ENCODE results near the gene MRPS15. TPM values are rescaled to one million over a fixed set of nuclear protein-coding genes. Genes with fewer than 3 reads are reported as not detected.
"Not testable (repeated sequence)": the region's sequence is repeated elsewhere in the genome, so short reads cannot be mapped to it uniquely, and the experiment has no call there.

MRPS15 gene
- total and polyA plus RNA-seq, 4 experiments from 2014 or later = 32.5 to 86.0 (median 50.7) TPM

GRCh38 chr1:36493524-36493923 is 29.3 kb upstream of the MRPS15 start:
- intact Hi-C loops (cut with micrococcal nuclease) = no loop called here
- Mint-ChIP-seq H3K4me3 (no peak overlapping the region), H3K27ac (no peak overlapping the region), H3K4me1 (peaks cover 0 to 2% (median 0%) of the 10 kb centered on the region in 4 donors), H3K36me3 (no peaks in the 10 kb centered on the region), H3K27me3 (peaks cover 2 to 9% of the 10 kb centered on the region in 2 donors), H3K9me3 (no peaks in the 10 kb centered on the region)
- Histone ChIP-seq H3K36me3 (ENCODE audit: insufficient read depth, low read length) (no peaks in the 10 kb centered on the region), H3K4me1 (ENCODE audit: insufficient read depth, low read length) (no peaks in the 10 kb centered on the region), H3K27ac (ENCODE audit: low read depth, low read length) (no peak overlapping the region), H3K4me3 (ENCODE audit: low read length in 2 of 2) (no peak overlapping the region), H3K9me3 (ENCODE audit: control insufficient read depth in 1 of 2, low read length in 2 of 2) (no peaks in the 10 kb centered on the region), H3K27me3 (ENCODE audit: insufficient read depth, low read length) (no peaks in the 10 kb centered on the region)
- DNase-seq = no peak
- POLR2A ChIA-PET (ENCODE audit: partially characterized antibody) = no interaction called here
- CTCF ChIA-PET (ENCODE audit: partially characterized antibody) = no interaction called here

- Mint-ChIP-seq H3K36me3 (no peaks in the 10 kb centered on the region), H3K27ac (no peak overlapping the region), H3K4me3 (no peak overlapping the region), H3K4me1 (peaks cover 0 to 2% (median 0%) of the 10 kb centered on the region in 4 donors), H3K9me3 (no peaks in the 10 kb centered on the region), H3K27me3 (peaks cover 2 to 9% of the 10 kb centered on the region in 2 donors)
- intact Hi-C loops (cut with micrococcal nuclease) = no loop called here
- CTCF ChIA-PET (ENCODE audit: partially characterized antibody) = no interaction called here
- no peaks in the 10 kb centered on the region for H3K4me1 ChIP-seq (ENCODE audit: insufficient read depth, low read length)
- H3K36me3 ChIP-seq (ENCODE audit: insufficient read depth, low read length) = no peaks in the 10 kb centered on the region
- POLR2A ChIA-PET (ENCODE audit: partially characterized antibody) = no interaction called here
- no peak overlapping the region for H3K4me3 ChIP-seq (ENCODE audit: low read length in 2 of 2)
- H3K27ac ChIP-seq (ENCODE audit: low read depth, low read length) = no peak overlapping the region
- no peak for DNase-seq
- no peaks in the 10 kb centered on the region for H3K9me3 ChIP-seq (ENCODE audit: control insufficient read depth in 1 of 2, low read length in 2 of 2)
- no peaks in the 10 kb centered on the region for H3K27me3 ChIP-seq (ENCODE audit: insufficient read depth, low read length)
Observed at GRCh38 chr1:36492491-36492890, 28.3 kb upstream of the MRPS15 start.

- intact Hi-C loops (cut with micrococcal nuclease); CTCF ChIA-PET (ENCODE audit: partially characterized antibody); DNase-seq; H3K36me3 ChIP-seq (ENCODE audit: insufficient read depth, low read length); H3K4me3 ChIP-seq (ENCODE audit: low read length in 2 of 2); H3K27me3 Mint-ChIP-seq; H3K27ac Mint-ChIP-seq; H3K36me3 Mint-ChIP-seq; H3K27ac ChIP-seq (ENCODE audit: low read depth, low read length); H3K27me3 ChIP-seq (ENCODE audit: insufficient read depth, low read length); H3K4me1 Mint-ChIP-seq; H3K9me3 Mint-ChIP-seq; POLR2A ChIA-PET (ENCODE audit: partially characterized antibody); H3K9me3 ChIP-seq (ENCODE audit: control insufficient read depth in 1 of 2, low read length in 2 of 2); H3K4me1 ChIP-seq (ENCODE audit: insufficient read depth, low read length); H3K4me3 Mint-ChIP-seq: not testable (repeated sequence)
Observed at GRCh38 chr1:36489258-36490051, 25.3 kb upstream of the MRPS15 start.

- DNase-seq = no peak
- no peak overlapping the region for H3K4me3 Mint-ChIP-seq
- no peaks in the 10 kb centered on the region for H3K36me3 Mint-ChIP-seq
- POLR2A ChIA-PET (ENCODE audit: partially characterized antibody) = no interaction called here
- peaks cover 0 to 4% of the 10 kb centered on the region in 2 donors for H3K27me3 Mint-ChIP-seq
- H3K9me3 ChIP-seq (ENCODE audit: control insufficient read depth in 1 of 2, low read length in 2 of 2) = no peaks in the 10 kb centered on the region
- H3K27me3 ChIP-seq (ENCODE audit: insufficient read depth, low read length) = no peaks in the 10 kb centered on the region
- no peaks in the 10 kb centered on the region for H3K4me1 ChIP-seq (ENCODE audit: insufficient read depth, low read length)
- CTCF ChIA-PET (ENCODE audit: partially characterized antibody) = no interaction called here
- H3K27ac ChIP-seq (ENCODE audit: low read depth, low read length) = no peak overlapping the region
- H3K4me3 ChIP-seq (ENCODE audit: low read length in 2 of 2) = no peak overlapping the region
- H3K36me3 ChIP-seq (ENCODE audit: insufficient read depth, low read length) = no peaks in the 10 kb centered on the region
- peak overlapping the region in 1 of 7 donors; percentile 52 for H3K27ac Mint-ChIP-seq
- no peaks in the 10 kb centered on the region for H3K9me3 Mint-ChIP-seq
- intact Hi-C loops (cut with micrococcal nuclease) = no loop called here
- peaks cover 0 to 2% (median 0%) of the 10 kb centered on the region in 4 donors for H3K4me1 Mint-ChIP-seq
Observed at GRCh38 chr1:36487906-36488305, 23.7 kb upstream of the MRPS15 start.

- H3K4me3 ChIP-seq (ENCODE audit: low read length in 2 of 2); H3K36me3 Mint-ChIP-seq; DNase-seq; H3K9me3 Mint-ChIP-seq; CTCF ChIA-PET (ENCODE audit: partially characterized antibody); H3K27me3 ChIP-seq (ENCODE audit: insufficient read depth, low read length); intact Hi-C loops (cut with micrococcal nuclease); H3K4me1 Mint-ChIP-seq; H3K27me3 Mint-ChIP-seq; H3K9me3 ChIP-seq (ENCODE audit: control insufficient read depth in 1 of 2, low read length in 2 of 2); H3K27ac ChIP-seq (ENCODE audit: low read depth, low read length); H3K36me3 ChIP-seq (ENCODE audit: insufficient read depth, low read length); POLR2A ChIA-PET (ENCODE audit: partially characterized antibody); H3K4me3 Mint-ChIP-seq; H3K4me1 ChIP-seq (ENCODE audit: insufficient read depth, low read length): not testable (repeated sequence)
- peak overlapping the region in 1 of 7 donors; percentile 1 for H3K27ac Mint-ChIP-seq
Observed at GRCh38 chr1:36487336-36487725, 23.1 kb upstream of the MRPS15 start.

GRCh38 chr1:36486439-36487335 is 22.5 kb upstream of the MRPS15 start:
- no peaks in the 10 kb centered on the region for H3K9me3 Mint-ChIP-seq
- H3K4me1 Mint-ChIP-seq = peaks cover 0 to 7% (median 5%) of the 10 kb centered on the region in 4 donors
- intact Hi-C loops (cut with micrococcal nuclease) = no loop called here
- no peak overlapping the region for H3K4me3 Mint-ChIP-seq
- POLR2A ChIA-PET (ENCODE audit: partially characterized antibody) = no interaction called here
- no peaks in the 10 kb centered on the region for H3K4me1 ChIP-seq (ENCODE audit: insufficient read depth, low read length)
- H3K36me3 ChIP-seq (ENCODE audit: insufficient read depth, low read length) = no peaks in the 10 kb centered on the region
- CTCF ChIA-PET (ENCODE audit: partially characterized antibody) = no interaction called here
- no peaks in the 10 kb centered on the region for H3K36me3 Mint-ChIP-seq
- H3K27me3 Mint-ChIP-seq = peaks cover 0 to 3% of the 10 kb centered on the region in 2 donors
- no peaks in the 10 kb centered on the region for H3K9me3 ChIP-seq (ENCODE audit: control insufficient read depth in 1 of 2, low read length in 2 of 2)
- no peak overlapping the region for H3K27ac ChIP-seq (ENCODE audit: low read depth, low read length)
- no peak for DNase-seq
- no peak overlapping the region for H3K4me3 ChIP-seq (ENCODE audit: low read length in 2 of 2)
- no peaks in the 10 kb centered on the region for H3K27me3 ChIP-seq (ENCODE audit: insufficient read depth, low read length)
- H3K27ac Mint-ChIP-seq = peak overlapping the region in 1 of 7 donors; percentile 1

GRCh38 chr1:36486093-36486438 is 21.9 kb upstream of the MRPS15 start:
- Mint-ChIP-seq H3K4me3 (no peak overlapping the region), H3K9me3 (no peaks in the 10 kb centered on the region), H3K27ac (no peak overlapping the region), H3K27me3 (peaks cover 0 to 4% of the 10 kb centered on the region in 2 donors), H3K4me1 (peaks cover 0 to 8% (median 5%) of the 10 kb centered on the region in 4 donors), H3K36me3 (no peaks in the 10 kb centered on the region)
- Histone ChIP-seq H3K4me3 (ENCODE audit: low read length in 2 of 2) (no peak overlapping the region), H3K36me3 (ENCODE audit: insufficient read depth, low read length) (no peaks in the 10 kb centered on the region), H3K27ac (ENCODE audit: low read depth, low read length) (no peak overlapping the region), H3K4me1 (ENCODE audit: insufficient read depth, low read length) (no peaks in the 10 kb centered on the region), H3K9me3 (ENCODE audit: control insufficient read depth in 1 of 2, low read length in 2 of 2) (no peaks in the 10 kb centered on the region), H3K27me3 (ENCODE audit: insufficient read depth, low read length) (no peaks in the 10 kb centered on the region)
- ChIA-PET CTCF (ENCODE audit: partially characterized antibody) (no interaction called here), POLR2A (ENCODE audit: partially characterized antibody) (no interaction called here)
- no peak for DNase-seq
- intact Hi-C loops (cut with micrococcal nuclease) = no loop called here

Data from CD4-positive, alpha-beta memory T cell (primary cell).